HG02943 (cell line): ENCODE data around the gene SMDT1.
"Not testable (repeated sequence)": the region's sequence is repeated elsewhere in the genome, so short reads cannot be mapped to it uniquely, and the experiment has no call there.

Source experiments
- ATAC-seq: cut with Tn5 transposase; IDR thresholded peaks from one replicate; pipeline ENCODE4 v1.9.1; 2021; ENCODE audit warnings: mild to moderate bottlenecking, low read depth, moderate library complexity; ENCODE audit not compliant: unreplicated experiment

The SMDT1 gene

GRCh38 chr22:42069801-42070516, 9.5 kb upstream of the SMDT1 start:
- no peak for ATAC-seq

DNA sequence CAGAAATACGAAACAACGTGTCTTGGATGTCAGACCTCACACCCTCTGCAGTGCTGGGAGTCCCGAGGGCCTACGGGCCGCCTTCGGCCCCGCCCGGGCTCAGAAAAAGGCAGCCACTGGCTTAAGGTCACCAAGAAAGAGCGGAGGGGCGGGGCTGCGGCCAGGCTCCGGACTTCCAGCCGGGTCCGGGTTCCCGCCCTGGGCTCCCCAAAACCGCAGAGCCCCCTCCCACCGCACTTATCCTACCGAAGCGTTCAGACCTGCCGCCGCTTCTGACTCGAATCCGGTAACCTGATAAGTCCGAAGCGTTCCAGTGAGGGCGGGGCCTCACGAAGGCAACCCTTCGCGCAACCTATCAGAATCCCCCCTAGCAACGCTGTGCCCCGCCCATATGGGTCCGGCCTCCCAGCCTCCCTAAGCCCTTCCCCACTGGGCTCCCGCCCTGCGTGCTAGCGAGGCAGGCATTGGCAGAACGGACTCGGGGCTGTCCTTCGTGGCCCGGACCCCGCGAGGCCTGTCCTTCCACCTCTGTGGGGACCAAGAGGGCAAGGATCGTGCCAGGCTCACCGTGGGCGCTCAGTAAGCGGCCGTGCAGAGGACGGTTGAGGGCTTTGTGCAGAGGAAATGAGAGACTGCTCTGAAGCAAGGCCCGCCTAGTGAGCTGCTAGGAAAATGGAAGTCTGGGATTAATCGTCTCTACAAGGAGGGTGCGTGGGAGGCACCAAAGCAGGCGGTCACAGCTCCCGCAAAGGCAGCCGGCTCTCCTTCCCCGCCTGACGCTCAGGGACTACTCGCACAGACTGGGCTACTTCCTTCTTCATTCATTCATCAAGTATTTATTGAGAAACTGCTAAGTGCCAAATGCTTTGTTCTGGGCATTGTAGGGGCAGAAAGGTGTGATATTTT, 8.7 kb upstream of the SMDT1 start, which contains the start of gene NAGA:
Gene NAGA, minus strand, starts transcription at position 296 of the 906 bp plus-strand sequence. CDS start 515 bp downstream, outside the sequence.
- ATAC-seq = peak; percentile 84

GRCh38 chr22:42071508-42071907, 8.0 kb upstream of the SMDT1 start:
- ATAC-seq = not testable (repeated sequence)

GRCh38 chr22:42072606-42073330, 6.7 kb upstream of the SMDT1 start:
- ATAC-seq = no peak

- ATAC-seq = no peak
Observed at GRCh38 chr22:42073621-42074041, 5.9 kb upstream of the SMDT1 start.

GRCh38 chr22:42074132-42074811, 5.2 kb upstream of the SMDT1 start, which contains the start of gene PHETA2:
Gene PHETA2 (plus strand): TSS chr22:42074248. CDS start chr22:42077294, 3,046 bp downstream.
- no peak for ATAC-seq

DNA sequence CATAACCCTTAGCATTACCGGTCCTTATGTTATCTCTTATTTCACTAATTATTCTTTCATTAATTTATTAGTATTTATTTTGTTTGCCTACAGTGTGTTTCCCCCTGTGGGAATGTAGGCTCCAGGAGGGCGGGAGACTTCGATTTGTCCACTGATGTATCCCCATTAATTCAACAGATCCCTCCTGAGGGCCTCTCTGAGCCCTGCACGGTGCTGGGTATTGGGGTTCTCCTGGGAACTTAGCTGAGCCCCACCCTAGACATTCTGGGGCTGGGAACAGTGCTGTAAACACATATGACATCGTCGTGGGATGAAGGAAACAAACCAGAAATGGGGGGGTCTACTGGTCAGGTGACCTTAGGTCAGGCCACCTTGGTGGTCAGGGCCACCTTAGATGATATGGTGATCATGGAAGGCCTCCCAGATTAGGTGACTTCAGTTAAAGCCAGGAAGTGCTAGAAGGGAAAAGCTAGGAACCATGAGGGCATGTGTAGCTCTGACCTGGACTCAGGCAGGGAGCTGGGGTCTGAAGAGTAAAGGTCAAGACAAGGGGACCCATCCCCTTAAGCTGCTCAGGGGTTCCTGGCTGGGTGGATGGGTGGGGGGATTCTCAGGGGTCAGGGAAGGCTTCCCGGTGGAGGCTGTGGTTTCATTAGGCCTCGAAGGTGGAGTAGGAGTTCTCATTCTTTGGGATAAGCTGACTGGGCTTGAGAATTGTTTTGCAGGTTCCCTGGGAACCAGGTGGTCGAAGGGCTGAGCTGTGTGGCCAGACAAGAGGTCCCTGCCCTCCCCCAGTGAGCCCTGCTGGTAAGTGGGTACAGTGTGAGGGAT, 4.4 kb upstream of the SMDT1 start:
- no peak for ATAC-seq

DNA sequence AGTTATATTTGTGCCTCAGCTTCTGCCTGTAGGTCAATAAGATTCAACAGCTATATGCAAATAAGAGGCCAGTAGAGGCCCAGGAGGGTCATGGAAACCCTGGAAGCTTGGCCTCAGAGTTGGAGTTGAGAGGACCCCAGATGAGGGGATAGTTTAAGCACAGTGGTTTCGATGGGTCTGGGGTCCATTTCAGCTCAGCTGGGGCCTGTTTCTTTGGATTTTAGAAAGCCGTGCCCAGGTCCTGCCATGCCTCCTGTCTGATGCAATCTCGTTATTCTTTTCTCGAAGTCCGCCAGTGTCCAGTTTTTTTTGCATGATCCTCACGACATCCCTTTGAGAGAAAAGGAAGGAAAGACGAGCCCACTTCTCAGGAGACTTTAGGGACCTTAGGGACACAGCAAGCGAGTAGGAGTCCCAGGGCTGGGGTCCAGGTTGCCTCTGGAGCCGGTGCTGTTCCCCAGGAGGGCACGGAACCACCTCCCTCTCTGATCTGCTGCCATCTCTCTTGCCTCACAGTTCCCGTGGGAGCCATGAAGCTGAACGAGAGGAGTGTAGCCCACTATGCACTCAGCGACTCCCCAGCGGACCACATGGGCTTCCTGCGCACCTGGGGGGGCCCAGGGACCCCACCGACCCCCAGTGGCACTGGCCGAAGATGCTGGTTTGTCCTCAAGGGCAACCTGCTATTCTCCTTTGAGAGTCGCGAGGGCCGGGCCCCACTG, 2.6 kb upstream of the SMDT1 start:
- ATAC-seq = no peak

GRCh38 chr22:42077486-42078125, 1.9 kb upstream of the SMDT1 start:
- no peak for ATAC-seq

DNA sequence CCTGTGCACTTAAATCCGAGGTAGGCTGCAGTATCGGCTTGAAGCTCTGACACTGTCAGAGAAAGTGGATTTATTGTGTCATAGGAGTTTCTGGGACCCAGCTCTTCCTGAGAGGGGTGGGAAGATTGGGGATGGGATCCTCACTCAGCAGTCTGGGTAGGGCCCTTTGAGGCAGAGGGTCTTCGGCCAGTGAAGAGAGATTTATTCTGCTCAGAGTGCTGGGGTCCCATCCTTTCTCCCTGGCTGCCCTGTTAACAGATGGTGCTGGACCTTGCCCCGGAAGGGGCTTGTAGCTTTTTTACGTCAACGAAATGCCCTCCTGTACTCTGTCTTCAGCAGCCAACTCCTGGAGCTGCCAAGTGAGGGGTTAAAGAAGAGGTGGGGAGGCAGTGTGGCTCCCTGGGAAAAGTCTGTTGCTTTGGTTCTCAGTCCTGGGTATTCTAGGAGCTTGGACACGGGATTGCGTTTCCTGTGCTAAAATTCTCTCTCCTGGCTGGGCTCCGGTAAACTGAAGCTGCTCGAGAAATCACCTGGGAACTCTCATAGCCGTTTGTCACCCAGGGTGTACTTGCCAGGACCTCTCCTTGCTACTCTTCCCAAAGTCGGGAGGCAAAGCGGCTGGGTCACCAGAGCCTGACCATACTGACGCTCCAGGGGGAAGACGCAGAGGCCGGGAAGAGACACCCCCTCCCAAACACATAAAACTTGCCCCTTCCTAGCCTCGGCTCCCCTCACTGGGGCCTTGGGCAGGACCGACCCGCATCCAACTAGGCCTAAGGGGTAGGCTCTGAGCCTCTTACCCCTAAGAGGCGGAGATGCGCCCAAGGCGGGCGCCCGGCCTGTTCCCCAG, 806 bp upstream of the SMDT1 start:
- peak; percentile 1 for ATAC-seq

DNA sequence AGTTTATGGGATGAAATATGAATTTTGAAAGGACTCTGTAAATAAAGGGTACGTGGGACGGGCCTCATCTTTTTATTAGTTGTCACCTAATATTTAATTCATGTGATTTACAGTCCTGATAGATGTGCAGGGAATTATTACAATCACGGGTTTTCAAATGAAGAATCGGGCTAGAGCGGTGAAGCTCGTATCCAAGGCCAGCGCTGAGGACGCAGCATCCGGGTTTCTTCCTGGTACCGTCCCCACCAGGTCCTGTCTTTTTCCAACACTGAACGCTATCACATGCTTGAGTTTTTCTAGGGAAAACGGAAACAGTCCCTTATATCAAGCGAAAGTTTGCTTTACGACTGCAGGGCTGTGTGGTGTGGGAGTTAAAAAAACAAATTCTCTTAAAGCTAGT, 787 bp downstream of the SMDT1 start:
- no peak for ATAC-seq

GRCh38 chr22:42083119-42083518, 3.6 kb downstream of the SMDT1 start:
- ATAC-seq = no peak

DNA sequence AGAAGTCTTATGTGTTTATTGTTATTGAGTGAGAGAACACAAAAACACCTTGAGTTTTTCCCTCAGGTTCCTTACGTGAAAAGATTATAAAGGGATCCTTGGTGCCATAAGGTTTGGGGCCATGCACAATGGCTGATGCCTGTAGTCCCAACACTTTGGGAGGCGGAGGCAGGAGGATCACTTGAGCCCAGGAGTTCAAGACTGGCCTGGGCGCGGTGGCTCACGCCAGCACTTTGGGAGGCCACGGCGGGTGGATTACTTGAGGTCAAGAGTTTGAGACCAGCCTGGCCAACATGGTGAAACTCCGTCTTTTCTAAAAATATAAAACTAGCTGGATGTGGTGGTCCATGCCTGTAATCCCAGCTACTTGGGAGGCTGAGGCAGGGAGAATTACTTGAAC, 5.4 kb downstream of the SMDT1 start:
- no peak for ATAC-seq

GRCh38 chr22:42086051-42086450, 6.6 kb downstream of the SMDT1 start:
- no peak for ATAC-seq

- peak; percentile 91 for ATAC-seq
Observed at GRCh38 chr22:42090596-42091454, 11.3 kb downstream of the SMDT1 start, which contains the start of gene NDUFA6. Gene NDUFA6 (minus strand): TSS chr22:42090772. CDS start chr22:42090744, 28 bp downstream.

DNA sequence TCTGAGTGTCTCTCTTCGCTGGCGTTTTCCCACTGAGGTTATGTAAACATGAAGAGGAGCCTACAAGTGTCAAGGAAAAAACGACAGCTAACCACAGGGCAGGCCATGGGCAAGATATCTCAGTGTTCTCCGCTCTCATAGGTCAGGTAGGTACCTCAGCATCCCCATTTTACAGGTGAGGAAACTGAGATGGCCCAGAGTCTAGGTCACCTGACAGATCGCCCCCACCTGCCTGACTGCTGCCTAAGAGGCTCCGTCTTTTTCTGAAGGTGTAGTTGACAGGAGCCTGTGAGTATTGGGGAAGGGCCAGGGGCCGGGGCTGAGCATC, 11.9 kb downstream of the SMDT1 start:
- no peak for ATAC-seq
